Ishikawa (cell line): ENCODE measurements around the gene NDUFB10.

Experiments used
- CEBPB ChIP-seq: IDR thresholded peaks from 2 replicates; pipeline ENCODE4 v1.6.1; 2012
- CREB1 ChIP-seq: IDR thresholded peaks from 2 replicates; pipeline ENCODE4 v1.6.1; 2012; ENCODE audit warnings: low read depth
- EGR1 ChIP-seq: IDR thresholded peaks from 2 replicates; pipeline ENCODE4 v1.6.1; 2012
- EP300 ChIP-seq: IDR thresholded peaks from 2 replicates; pipeline ENCODE4 v1.6.1; 2012; ENCODE audit warnings: borderline replicate concordance
- FOXM1 ChIP-seq: IDR thresholded peaks from 2 replicates; pipeline ENCODE4 v1.6.1; 2012; ENCODE audit warnings: low read depth, borderline replicate concordance
- NFIC ChIP-seq: IDR thresholded peaks from 2 replicates; pipeline ENCODE4 v1.6.1; 2012
- RAD21 ChIP-seq: IDR thresholded peaks from 2 replicates; pipeline ENCODE4 v1.6.1; 2012; ENCODE audit warnings: low read depth
- REST ChIP-seq: IDR thresholded peaks from 2 replicates; pipeline ENCODE4 v1.6.1; 2012; ENCODE audit warnings: low read depth, mild to moderate bottlenecking
- TAF1 ChIP-seq: IDR thresholded peaks from 2 replicates; pipeline ENCODE4 v1.6.1; 2012; ENCODE audit warnings: low read depth, mild to moderate bottlenecking
- TCF12 ChIP-seq: IDR thresholded peaks from 2 replicates; pipeline ENCODE4 v1.6.1; 2012; ENCODE audit warnings: low read depth
- TEAD4 ChIP-seq: IDR thresholded peaks from 2 replicates; pipeline ENCODE4 v1.6.1; 2012
- YY1 ChIP-seq: IDR thresholded peaks from 2 replicates; pipeline ENCODE4 v1.6.1; 2012; ENCODE audit warnings: low read depth
- ZBTB7A ChIP-seq: IDR thresholded peaks from 2 replicates; pipeline ENCODE4 v1.6.1; 2012; ENCODE audit warnings: low read depth
- TF ChIP-seq, protein P1 (sequence below): IDR thresholded peaks from 2 replicates; pipeline ENCODE4 v1.6.1; 2012
- TF ChIP-seq, protein P2 (sequence below): IDR thresholded peaks from 2 replicates; pipeline ENCODE4 v1.6.1; 2012

Gene NDUFB10

DNA sequence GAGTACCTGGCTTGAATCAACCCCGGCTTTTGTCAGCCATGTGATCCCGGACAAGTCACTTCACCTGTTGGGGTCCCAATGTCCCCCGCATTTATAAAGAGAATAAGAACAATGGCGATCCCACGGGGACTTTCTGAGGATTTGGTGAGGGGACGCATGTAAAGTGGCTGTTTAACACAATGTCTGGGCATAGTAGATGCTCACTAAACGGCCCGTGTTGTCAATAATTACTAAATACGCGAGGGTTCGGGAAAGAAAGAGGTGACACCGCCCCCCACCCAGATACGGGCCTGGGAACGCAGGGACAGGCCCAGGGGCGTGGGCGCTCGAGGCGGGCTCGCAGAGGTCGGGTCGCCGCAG, 32.2 kb downstream of the NDUFB10 start:
- no peak for TF ChIP-seq RAD21
- no peak for TF ChIP-seq TAF1
- TF ChIP-seq, protein P1, sequence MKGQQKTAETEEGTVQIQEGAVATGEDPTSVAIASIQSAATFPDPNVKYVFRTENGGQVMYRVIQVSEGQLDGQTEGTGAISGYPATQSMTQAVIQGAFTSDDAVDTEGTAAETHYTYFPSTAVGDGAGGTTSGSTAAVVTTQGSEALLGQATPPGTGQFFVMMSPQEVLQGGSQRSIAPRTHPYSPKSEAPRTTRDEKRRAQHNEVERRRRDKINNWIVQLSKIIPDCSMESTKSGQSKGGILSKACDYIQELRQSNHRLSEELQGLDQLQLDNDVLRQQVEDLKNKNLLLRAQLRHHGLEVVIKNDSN = no peak
- TF ChIP-seq NFIC = no peak
- no peak for TF ChIP-seq REST
- TF ChIP-seq FOXM1 = no peak
- no peak for TF ChIP-seq CEBPB
- TF ChIP-seq EP300 = no peak
- no peak for TF ChIP-seq ZBTB7A
- TF ChIP-seq YY1 = no peak
- no peak for TF ChIP-seq CREB1
- TF ChIP-seq, protein P2, sequence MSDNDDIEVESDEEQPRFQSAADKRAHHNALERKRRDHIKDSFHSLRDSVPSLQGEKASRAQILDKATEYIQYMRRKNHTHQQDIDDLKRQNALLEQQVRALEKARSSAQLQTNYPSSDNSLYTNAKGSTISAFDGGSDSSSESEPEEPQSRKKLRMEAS = no peak

DNA sequence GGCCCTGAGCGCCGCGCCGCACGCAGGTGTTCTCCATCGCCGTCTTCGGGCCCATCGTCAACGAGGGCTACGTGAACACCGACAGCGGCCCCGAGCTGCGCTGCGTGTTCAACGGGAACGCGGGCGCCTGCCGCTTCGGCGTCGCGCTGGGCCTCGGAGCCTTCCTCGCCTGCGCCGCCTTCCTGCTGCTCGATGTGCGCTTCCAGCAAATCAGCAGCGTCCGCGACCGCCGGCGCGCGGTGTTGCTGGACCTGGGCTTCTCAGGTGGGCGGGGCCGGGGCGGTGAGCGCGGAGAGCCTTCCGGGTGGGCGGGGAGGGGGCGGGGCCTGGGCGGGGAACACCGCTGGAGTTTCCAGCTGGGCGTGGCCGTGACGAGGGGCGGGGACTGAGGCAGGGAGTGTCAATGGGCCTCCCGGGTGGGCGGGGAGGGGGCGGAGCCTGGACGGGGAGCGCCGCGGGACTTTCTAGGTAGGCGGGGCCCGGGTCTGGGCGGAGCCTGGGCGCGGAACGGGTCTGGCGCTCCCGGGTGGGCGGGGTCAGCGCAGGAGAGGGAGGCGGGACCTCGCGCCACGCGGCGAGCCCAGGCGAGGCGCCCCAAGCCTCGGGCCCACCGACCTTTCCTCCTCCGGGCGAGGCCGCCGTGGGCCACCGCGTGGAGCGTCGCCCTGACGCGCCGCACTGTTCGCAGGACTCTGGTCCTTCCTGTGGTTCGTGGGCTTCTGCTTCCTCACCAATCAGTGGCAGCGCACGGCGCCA, 32.8 kb downstream of the NDUFB10 start:
- TF ChIP-seq, protein P2 = peak; percentile 97
- TF ChIP-seq YY1 = no peak

- TF ChIP-seq ZBTB7A (no peak), CREB1 (no peak), YY1 (no peak), FOXM1 (no peak), REST (no peak), NFIC (no peak), TEAD4 (no peak), TAF1 (no peak)
- TF ChIP-seq, protein P1 = no peak
- TF ChIP-seq, protein P2 = no peak
Observed at GRCh38 chr16:1992704-1993317, 33.5 kb downstream of the NDUFB10 start.

GRCh38 chr16:1993731-1994131, 34.4 kb downstream of the NDUFB10 start:
- TF ChIP-seq TEAD4 (peak; percentile 69), EGR1 (no peak), REST (no peak), YY1 (peak; percentile 74), CEBPB (peak; percentile 56; the same call in 1 of the 2 replicates), CREB1 (no peak), FOXM1 (no peak), NFIC (peak; percentile 65), TCF12 (0 out of 2 replicates have a peak, but pooled peaks have one; percentile 30), EP300 (0 out of 2 replicates have a peak, but pooled peaks have one; percentile 16)
- TF ChIP-seq, protein P2 = no peak
